CD4-positive, alpha-beta memory T cell (primary cell): ENCODE measurements around the gene PCDHGB1. TPM values are rescaled to one million over a fixed set of nuclear protein-coding genes. Genes with fewer than 3 reads are reported as not detected.
"Not testable (repeated sequence)": the region's sequence is repeated elsewhere in the genome, so short reads cannot be mapped to it uniquely, and the experiment has no call there.

Experiments used
- CTCF ChIA-PET: fragments of 350-600 bp; sonication (Branson Sonifier 250); formaldehyde crosslinking; loops from one replicate; lab custom pipeline; 2021; ENCODE audit warnings: inconsistent platforms; ENCODE audit not compliant: partially characterized antibody; lab: Charles Lee
- POLR2A ChIA-PET: fragments of 350-600 bp; sonication (Branson Sonifier 250); formaldehyde crosslinking; loops from one replicate; lab custom pipeline; 2021; ENCODE audit not compliant: partially characterized antibody; lab: Charles Lee
- DNase-seq, 5 donors: peaks; one replicate each; pipeline versions ENCODE4 v3.0.0 to v3.0.0-alpha.2; 2020 to 2022; ENCODE audit warnings: mixed read lengths in 1 of 5
- H3K27ac ChIP-seq: one replicate; pipeline ENCODE4 v1.7.0; 2013; ENCODE audit warnings: low read depth, low read length
- H3K27me3 ChIP-seq: 2 replicates; pipeline ENCODE4 v1.7.0; 2013; ENCODE audit warnings: mild to moderate bottlenecking, low read length, moderate library complexity; ENCODE audit not compliant: insufficient read depth
- H3K36me3 ChIP-seq: 2 replicates; pipeline ENCODE4 v1.7.0; 2013; ENCODE audit warnings: mild to moderate bottlenecking, low read length, moderate library complexity; ENCODE audit not compliant: insufficient read depth
- H3K4me1 ChIP-seq: 2 replicates; pipeline ENCODE4 v1.7.0; 2013; ENCODE audit warnings: mild to moderate bottlenecking, low read length, moderate library complexity; ENCODE audit not compliant: insufficient read depth
- H3K4me3 ChIP-seq, 2 donors: one replicate each; pipeline ENCODE4 v1.7.0; 2013; ENCODE audit warnings: low read length in 2 of 2, mild to moderate bottlenecking in 1 of 2
- H3K9me3 ChIP-seq, 2 donors: one replicate each; pipeline ENCODE4 v1.7.0; 2013; ENCODE audit warnings: low read length in 2 of 2, control low read depth in 1 of 2; ENCODE audit not compliant: control insufficient read depth in 1 of 2
- H3K27ac Mint-ChIP-seq, 7 donors: one replicate each; pipeline ENCODE4 v1.8.0; 2020 to 2021; ENCODE audit warnings: mixed read lengths in 7 of 7, mild to moderate bottlenecking in 6 of 7, inconsistent platforms in 3 of 7, moderate library complexity in 3 of 7
- H3K27me3 Mint-ChIP-seq, 2 donors: one replicate each; pipeline ENCODE4 v1.8.0; 2020 to 2021; ENCODE audit warnings: mixed read lengths in 2 of 2
- H3K36me3 Mint-ChIP-seq, 2 donors: one replicate each; pipeline ENCODE4 v1.8.0; 2020 to 2021; ENCODE audit warnings: mixed read lengths in 2 of 2, inconsistent platforms in 1 of 2, mild to moderate bottlenecking in 1 of 2
- H3K4me1 Mint-ChIP-seq, 4 donors: one replicate each; pipeline ENCODE4 v1.8.0; 2020 to 2021; ENCODE audit warnings: mixed read lengths in 4 of 4, mild to moderate bottlenecking in 1 of 4
- H3K4me3 Mint-ChIP-seq, 8 donors: one replicate each; pipeline ENCODE4 v1.8.0; 2020 to 2021; ENCODE audit warnings: mixed read lengths in 8 of 8, mild to moderate bottlenecking in 7 of 8, moderate library complexity in 6 of 8, inconsistent platforms in 3 of 8
- H3K9me3 Mint-ChIP-seq, 8 donors: one replicate each; pipeline ENCODE4 v1.8.0; 2020 to 2021; ENCODE audit warnings: mixed read lengths in 8 of 8, mild to moderate bottlenecking in 5 of 8, inconsistent platforms in 3 of 8, moderate library complexity in 1 of 8
- intact Hi-C: fragments of 100-400 bp; cut with micrococcal nuclease; formaldehyde crosslinking; loops from one replicate; pipeline ENCODE4 v1.15.1; 2023
- polyA plus RNA-seq, 2 donors: library from polyadenylated mRNA; unstranded; fragments of 300-500 nt; fragmentation: Illumina TruSeq; gene quantifications; one replicate each; pipeline ENCODE4 v1.2.3, GENCODE V29; 2021
- total RNA-seq, 2 experiments: library from RNA; stranded (reverse); gene quantifications; one replicate each; pipeline ENCODE4 v1.2.3, GENCODE V29; 2021

The PCDHGB1 gene
- total RNA-seq (under 1 TPM; 0.17 to 0.26 TPM), polyA plus RNA-seq (not detected)

DNA sequence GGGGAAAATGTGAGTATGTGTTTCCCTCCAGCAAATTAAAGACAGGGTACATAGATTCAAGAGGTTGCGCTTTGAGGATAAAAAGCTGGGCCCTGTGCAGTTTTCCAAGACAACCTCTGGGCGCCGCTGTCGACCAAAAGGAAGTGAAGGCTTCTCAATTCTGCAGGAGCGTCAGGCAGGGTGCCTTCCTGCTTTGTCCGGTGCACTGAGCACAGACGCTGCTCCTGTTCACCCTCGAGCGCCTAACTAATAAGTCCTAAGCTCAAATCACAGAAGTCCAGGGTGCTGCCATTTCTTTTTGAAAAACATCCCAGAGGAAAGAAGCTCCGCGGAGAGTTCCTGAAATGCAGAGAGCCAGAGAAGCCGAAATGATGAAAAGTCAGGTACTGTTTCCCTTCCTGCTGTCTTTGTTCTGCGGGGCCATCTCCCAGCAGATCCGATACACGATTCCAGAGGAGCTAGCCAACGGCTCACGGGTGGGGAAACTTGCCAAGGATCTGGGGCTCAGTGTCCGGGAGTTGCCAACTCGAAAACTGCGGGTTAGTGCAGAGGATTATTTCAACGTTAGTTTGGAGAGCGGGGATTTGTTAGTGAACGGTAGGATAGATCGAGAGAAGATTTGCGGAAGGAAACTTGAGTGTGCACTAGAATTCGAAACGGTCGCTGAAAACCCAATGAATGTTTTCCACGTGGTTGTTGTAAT lies at the start of gene PCDHGB1:
TSS of gene PCDHGB1 (plus strand) at position 183 of the 703 bp plus-strand sequence. CDS start at position 345, 162 bp downstream.
- Histone ChIP-seq H3K4me3 (no peak within 1 kb of the TSS), H3K36me3 (no peaks in the 10 kb centered on the region), H3K27me3 (no peaks in the 10 kb centered on the region), H3K27ac (no peak within 1 kb of the TSS), H3K9me3 (peaks cover 0 to 3% of the 10 kb centered on the region in 2 donors), H3K4me1 (no peaks in the 10 kb centered on the region)
- peaks cover 0 to 4% (median 2%) of the 10 kb centered on the region in 4 donors for H3K4me1 Mint-ChIP-seq
- H3K36me3 Mint-ChIP-seq, result peaks cover 4 to 10% of the 10 kb centered on the region in 2 donors
- peaks cover 0 to 61% (median 50%) of the 10 kb centered on the region in 8 donors for H3K9me3 Mint-ChIP-seq
- peak within 1 kb of the TSS; percentile 19 to 81 (median 67) for H3K4me3 Mint-ChIP-seq
- peak in 2 of 5 donors; percentile 15 to 32 for DNase-seq
- CTCF ChIA-PET, result interaction anchor here (0.7 to 1.4 kb wide), 3 partner anchors 11 to 163 kb away, joined by 3 to 5 read pairs (median 3); partner anchors contain the start of genes PCDHGA2 and TAF7
- intact Hi-C loops, result loop anchor here (10.0 kb wide), 1 partner anchor 205 kb away; no protein-coding TSS in a partner anchor
- peaks cover 31 to 37% of the 10 kb centered on the region in 2 donors for H3K27me3 Mint-ChIP-seq
- peak within 1 kb of the TSS in 1 of 7 donors; percentile 37 for H3K27ac Mint-ChIP-seq
- POLR2A ChIA-PET, result no interaction called here

DNA sequence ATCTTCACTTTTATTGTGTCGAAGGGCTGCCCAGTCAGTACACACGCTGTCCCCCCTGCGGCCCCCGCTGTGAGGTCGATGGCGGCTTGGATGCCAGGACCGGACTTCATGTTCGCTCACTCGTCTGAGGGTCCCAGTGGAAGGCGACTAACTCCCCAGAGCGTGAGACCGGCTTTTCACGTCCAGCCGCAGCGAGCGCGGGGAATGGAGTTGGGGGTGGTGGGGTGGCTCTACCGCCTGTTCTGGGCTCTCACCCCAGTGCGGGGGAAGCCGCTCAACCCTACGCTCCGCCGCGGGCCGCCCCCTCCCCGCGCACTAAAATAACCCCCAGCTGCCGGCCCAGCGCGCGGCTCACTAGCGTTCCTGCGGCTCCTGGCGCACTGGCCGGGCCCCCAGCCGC lies 46.1 kb upstream of the PCDHGB1 start, which contains the start of gene SLC25A2:
TSS of gene SLC25A2 (minus strand) at position 294 of the 400 bp plus-strand sequence. CDS start at position 110, 184 bp downstream.
- DNase-seq, result no peak
- Mint-ChIP-seq H3K4me3 (peak within 1 kb of the TSS in 2 of 8 donors; percentile 15 to 28), H3K27me3 (no peaks in the 10 kb centered on the region), H3K9me3 (peaks cover 0 to 94% (median 81%) of the 10 kb centered on the region in 8 donors), H3K27ac (no peak within 1 kb of the TSS), H3K36me3 (peaks cover 43 to 47% of the 10 kb centered on the region in 2 donors), H3K4me1 (no peaks in the 10 kb centered on the region)
- H3K27me3 ChIP-seq, result no peaks in the 10 kb centered on the region
- ChIA-PET POLR2A (no interaction called here), CTCF (no interaction called here)
- H3K4me3 ChIP-seq, result no peak within 1 kb of the TSS
- no peaks in the 10 kb centered on the region for H3K36me3 ChIP-seq
- no peaks in the 10 kb centered on the region for H3K4me1 ChIP-seq
- H3K9me3 ChIP-seq, result peaks cover 7 to 34% of the 10 kb centered on the region in 2 donors
- H3K27ac ChIP-seq, result no peak within 1 kb of the TSS
- intact Hi-C loops, result no loop called here

DNA sequence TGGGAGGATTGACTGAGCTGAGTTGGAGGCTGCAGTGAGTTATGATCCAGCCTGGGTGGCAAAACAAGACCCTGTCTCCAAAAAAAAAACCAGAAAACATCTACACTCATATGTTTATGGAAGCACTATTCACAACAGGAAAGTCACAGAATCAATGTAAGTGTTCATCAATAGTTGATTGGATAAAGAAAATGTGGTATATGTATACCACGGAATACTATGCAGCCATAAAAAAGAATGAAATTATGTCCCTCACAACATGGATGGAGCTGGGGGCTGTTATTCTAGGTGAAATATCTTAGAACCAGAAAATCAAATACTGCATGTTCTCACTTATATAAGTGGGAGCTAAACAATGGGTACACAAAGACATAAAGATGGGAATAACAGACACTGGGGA lies 43.3 kb upstream of the PCDHGB1 start:
- Mint-ChIP-seq H3K9me3 (peaks cover 0 to 94% (median 82%) of the 10 kb centered on the region in 8 donors), H3K36me3 (peaks cover 41 to 53% of the 10 kb centered on the region in 2 donors), H3K4me3 (no peak overlapping the region), H3K27ac (no peak overlapping the region), H3K27me3 (no peaks in the 10 kb centered on the region), H3K4me1 (no peaks in the 10 kb centered on the region)
- H3K27ac ChIP-seq, result no peak overlapping the region
- CTCF ChIA-PET, result interaction anchor here (1.3 kb wide), 1 partner anchor 13 kb away, joined by 4 read pairs; the partner anchor contains the start of gene TAF7
- H3K4me1 ChIP-seq, result no peaks in the 10 kb centered on the region
- intact Hi-C loops, result no loop called here
- no peak for DNase-seq
- H3K4me3 ChIP-seq, result no peak overlapping the region
- no peaks in the 10 kb centered on the region for H3K27me3 ChIP-seq
- POLR2A ChIA-PET, result no interaction called here
- H3K9me3 ChIP-seq, result peaks cover 0 to 38% of the 10 kb centered on the region in 2 donors
- H3K36me3 ChIP-seq, result no peaks in the 10 kb centered on the region

DNA sequence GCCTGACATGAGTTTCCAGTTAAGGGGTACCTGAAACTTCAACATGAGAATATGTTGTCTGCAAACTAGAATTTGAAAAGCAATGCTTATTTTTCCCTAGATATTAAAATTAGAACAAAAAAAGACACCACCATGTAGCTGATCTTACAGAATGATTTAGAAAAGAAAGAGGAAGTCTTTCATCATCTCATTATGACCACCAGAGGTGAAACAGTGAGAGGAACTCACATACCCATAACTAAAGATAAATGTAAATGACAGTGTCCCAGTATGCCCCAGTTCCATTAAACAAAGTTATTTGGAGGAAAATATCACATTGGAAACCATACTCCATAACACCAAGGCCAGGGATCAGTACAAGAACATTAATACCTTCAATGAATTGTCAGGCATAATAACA lies 36.2 kb upstream of the PCDHGB1 start:
- DNase-seq, result no peak
- H3K9me3 Mint-ChIP-seq, result peaks cover 9 to 97% (median 90%) of the 10 kb centered on the region in 8 donors
- H3K36me3 Mint-ChIP-seq, result peaks cover 56 to 60% of the 10 kb centered on the region in 2 donors
- Histone ChIP-seq H3K4me1 (no peaks in the 10 kb centered on the region), H3K4me3 (no peak overlapping the region), H3K36me3 (peaks cover 7% of the 10 kb centered on the region), H3K27ac (no peak overlapping the region), H3K9me3 (peaks cover 8 to 44% of the 10 kb centered on the region in 2 donors), H3K27me3 (no peaks in the 10 kb centered on the region)
- CTCF ChIA-PET, result no interaction called here
- intact Hi-C loops, result no loop called here
- no peaks in the 10 kb centered on the region for H3K27me3 Mint-ChIP-seq
- H3K4me3 Mint-ChIP-seq, result no peak overlapping the region
- H3K27ac Mint-ChIP-seq, result no peak overlapping the region
- H3K4me1 Mint-ChIP-seq, result peaks cover 3 to 11% (median 7%) of the 10 kb centered on the region in 4 donors
- POLR2A ChIA-PET, result no interaction called here

DNA sequence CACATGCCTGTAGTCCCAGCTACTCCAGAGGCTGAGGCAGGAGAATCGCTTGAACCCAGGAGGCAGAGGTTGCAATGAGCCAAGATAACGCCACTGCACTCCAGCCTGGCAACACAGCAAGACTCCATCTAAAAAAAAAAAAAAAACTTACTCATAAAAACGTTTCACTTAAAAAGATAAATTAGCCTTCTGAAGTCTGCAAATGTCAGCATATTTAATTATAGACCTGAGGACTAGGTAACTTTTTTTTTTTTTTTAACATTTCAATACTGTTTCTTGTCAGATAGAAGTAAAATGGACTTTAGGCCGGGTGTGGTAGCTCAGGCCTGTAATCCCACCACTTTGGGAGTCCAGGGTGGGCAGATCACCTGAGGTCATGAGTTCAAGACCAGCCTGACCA lies 32.9 kb upstream of the PCDHGB1 start:
- H3K27ac Mint-ChIP-seq, POLR2A ChIA-PET, H3K27me3 Mint-ChIP-seq, H3K27ac ChIP-seq, DNase-seq, H3K27me3 ChIP-seq, H3K4me3 Mint-ChIP-seq, H3K4me3 ChIP-seq, intact Hi-C loops: not testable (repeated sequence)
- CTCF ChIA-PET, result interaction anchor here (0.7 to 4.8 kb wide), 3 partner anchors 10 to 273 kb away, joined by 3 to 24 read pairs (median 5); no protein-coding TSS in a partner anchor
- Histone ChIP-seq H3K36me3 (peaks cover 19% of the 10 kb centered on the region), H3K9me3 (peaks cover 21 to 44% of the 10 kb centered on the region in 2 donors), H3K4me1 (peaks cover 15% of the 10 kb centered on the region)
- H3K9me3 Mint-ChIP-seq, result peaks cover 14 to 97% (median 90%) of the 10 kb centered on the region in 8 donors
- peaks cover 21 to 32% (median 28%) of the 10 kb centered on the region in 4 donors for H3K4me1 Mint-ChIP-seq
- peaks cover 67 to 68% of the 10 kb centered on the region in 2 donors for H3K36me3 Mint-ChIP-seq

DNA sequence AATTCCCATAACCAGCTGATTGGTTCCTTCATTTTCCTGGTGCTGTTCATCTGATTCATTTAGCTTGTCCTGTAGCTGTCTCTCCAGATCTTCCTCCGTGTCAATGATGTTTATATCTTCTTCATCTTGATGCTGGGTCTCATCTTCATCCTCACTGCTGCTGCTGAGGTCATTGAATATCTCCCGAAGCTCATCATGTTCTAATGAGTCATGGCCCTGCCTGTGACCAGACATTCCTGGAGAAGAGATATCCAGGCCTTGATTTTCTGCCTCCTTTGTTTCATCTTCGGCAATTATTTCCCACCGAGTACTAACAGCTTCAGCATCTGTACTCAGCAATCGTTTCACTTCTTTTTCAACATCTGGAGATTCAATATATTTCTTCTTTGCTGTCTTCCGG lies 30.7 kb upstream of the PCDHGB1 start:
- DNase-seq, result no peak
- H3K27ac ChIP-seq, result no peak overlapping the region
- ChIA-PET POLR2A (interaction anchor here (0.9 to 2.6 kb wide), 2 partner anchors 94 to 193 kb away, joined by 3 to 10 read pairs; partner anchors contain the start of gene PCDHGA10), CTCF (interaction anchor here (1.0 to 4.8 kb wide), 9 partner anchors 11 to 245 kb away, joined by 3 to 38 read pairs (median 6); partner anchors contain the start of gene PCDHGA1)
- peak overlapping the region in 4 of 7 donors; percentile 15 to 93 (median 88) for H3K27ac Mint-ChIP-seq
- H3K27me3 Mint-ChIP-seq, result no peaks in the 10 kb centered on the region
- H3K4me3 Mint-ChIP-seq, result peak overlapping the region in 6 of 8 donors; percentile 92 to 99 (median 98)
- H3K9me3 ChIP-seq, result peaks cover 21 to 40% of the 10 kb centered on the region in 2 donors
- peaks cover 21 to 32% (median 28%) of the 10 kb centered on the region in 4 donors for H3K4me1 Mint-ChIP-seq
- H3K4me3 ChIP-seq, result peak overlapping the region; percentile 54 to 77
- H3K4me1 ChIP-seq, result peaks cover 15% of the 10 kb centered on the region
- H3K36me3 ChIP-seq, result peaks cover 19% of the 10 kb centered on the region
- intact Hi-C loops, result no loop called here
- H3K27me3 ChIP-seq, result no peaks in the 10 kb centered on the region
- peaks cover 14 to 87% (median 77%) of the 10 kb centered on the region in 8 donors for H3K9me3 Mint-ChIP-seq
- H3K36me3 Mint-ChIP-seq, result peaks cover 51 to 53% of the 10 kb centered on the region in 2 donors
